Lower leg skin (tissue), 3 donors: ENCODE results near the gene CALN1.

Experiments used
- CTCF ChIP-seq, 3 donors: fragments of 450-650 bp; IDR thresholded peaks; one replicate each; pipeline ENCODE4 v1.5.1; 2016; ENCODE audit warnings: antibody characterized with exemption in 3 of 3, mild to moderate bottlenecking in 3 of 3, moderate library complexity in 2 of 3
- POLR2A ChIP-seq, 2 donors: fragments of 450-650 bp; IDR thresholded peaks; one replicate each; pipeline ENCODE4 v1.6.1; 2016 to 2017; ENCODE audit warnings: antibody characterized with exemption in 2 of 2, mild to moderate bottlenecking in 1 of 2, moderate library complexity in 1 of 2

GRCh38 chr7:72019436-72019835 lies 392.7 kb downstream of the CALN1 start:
- no peak for TF ChIP-seq CTCF (IDR thresholded peaks at IDR 0.05)
- TF ChIP-seq POLR2A (IDR thresholded peaks at IDR 0.05) = no peak
